HG02938 (cell line): ENCODE measurements around the gene IQSEC3.

ENCODE experiments used
- ATAC-seq: cut with Tn5 transposase; IDR thresholded peaks from one replicate; pipeline ENCODE4 v1.9.1; 2021; ENCODE audit warnings: mild to moderate bottlenecking, moderate library complexity; ENCODE audit not compliant: unreplicated experiment

The IQSEC3 gene

GRCh38 chr12:108594-108993, 42.0 kb downstream of the IQSEC3 start:
- ATAC-seq: no peak

GRCh38 chr12:109446-109845, 42.9 kb downstream of the IQSEC3 start:
- ATAC-seq: no peak

- ATAC-seq: no peak
Observed at GRCh38 chr12:109872-110271, 43.3 kb downstream of the IQSEC3 start.

- ATAC-seq: no peak
Observed at GRCh38 chr12:111699-112493, 45.3 kb downstream of the IQSEC3 start.

- ATAC-seq: no peak
Observed at GRCh38 chr12:113347-113746, 46.8 kb downstream of the IQSEC3 start.

GRCh38 chr12:114626-115211, 48.2 kb downstream of the IQSEC3 start:
- ATAC-seq: no peak

GRCh38 chr12:115518-115917, 49.0 kb downstream of the IQSEC3 start:
- ATAC-seq: no peak

GRCh38 chr12:115960-116915, 49.7 kb downstream of the IQSEC3 start:
- no peak for ATAC-seq

GRCh38 chr12:117311-117710, 50.7 kb downstream of the IQSEC3 start:
- ATAC-seq: no peak

GRCh38 chr12:117816-118345, 51.3 kb downstream of the IQSEC3 start:
- no peak for ATAC-seq

GRCh38 chr12:118591-118990, 52.0 kb downstream of the IQSEC3 start:
- no peak for ATAC-seq

- no peak for ATAC-seq
Observed at GRCh38 chr12:120951-121350, 54.4 kb downstream of the IQSEC3 start.

- ATAC-seq: no peak
Observed at GRCh38 chr12:121647-122046, 55.1 kb downstream of the IQSEC3 start.

- ATAC-seq: no peak
Observed at GRCh38 chr12:125075-125474, 58.5 kb downstream of the IQSEC3 start.

- no peak for ATAC-seq
Observed at GRCh38 chr12:125566-125965, 59.0 kb downstream of the IQSEC3 start.

GRCh38 chr12:128079-128478, 61.5 kb downstream of the IQSEC3 start:
- ATAC-seq: no peak

- ATAC-seq: no peak
Observed at GRCh38 chr12:129001-129400, 62.4 kb downstream of the IQSEC3 start.

GRCh38 chr12:130519-130918, 64.0 kb downstream of the IQSEC3 start:
- ATAC-seq: no peak

GRCh38 chr12:131008-131407, 64.4 kb downstream of the IQSEC3 start:
- no peak for ATAC-seq

GRCh38 chr12:131732-132495, 65.3 kb downstream of the IQSEC3 start:
- ATAC-seq: no peak
